ENCODE results near the gene PIK3C3.

The PIK3C3 gene

DNA sequence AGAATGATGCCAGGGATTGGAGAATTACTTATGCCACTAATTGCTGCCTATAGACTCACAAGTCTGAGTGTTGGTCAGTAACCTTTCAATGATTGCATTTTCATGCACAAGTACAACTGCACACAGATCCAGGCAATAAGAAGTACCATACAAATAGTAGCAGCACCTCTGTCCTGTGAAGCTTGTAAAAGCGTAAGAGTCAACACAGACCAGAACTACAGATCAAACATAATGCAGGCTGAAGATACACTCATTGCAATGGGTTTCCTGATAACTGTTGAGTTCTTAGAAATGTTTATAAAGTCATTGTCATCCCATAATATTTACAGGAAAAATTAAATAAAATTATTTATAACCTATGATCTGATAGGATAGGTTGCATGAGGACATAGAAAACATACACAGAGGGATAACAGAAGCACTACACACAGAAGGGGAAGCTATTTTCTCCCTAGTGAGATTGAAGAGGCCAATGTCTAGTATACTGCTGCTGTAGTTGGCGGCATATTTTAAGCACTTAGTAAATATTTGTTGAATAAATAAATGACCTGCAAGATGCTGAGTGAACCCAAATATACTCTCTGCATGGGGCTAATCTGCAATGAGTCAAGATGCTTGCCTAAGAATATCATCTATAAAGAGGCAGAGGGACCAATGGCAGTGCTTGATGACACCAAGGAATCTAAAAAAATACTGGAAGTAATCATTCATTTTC lies 5.7 kb upstream of the PIK3C3 start:
- H3F3A ChIP-seq (ENCODE audit: control insufficient read depth, insufficient read depth): no peaks in the 10 kb centered on the region
- H3K27me3 ChIP-seq (ENCODE audit: control insufficient read depth, low read length): peaks cover 16% of the 10 kb centered on the region
- H3K27ac ChIP-seq (ENCODE audit: low read depth, low read length): no peak overlapping the region
- H3K79me2 ChIP-seq (ENCODE audit: control insufficient read depth, low read length): no peaks in the 10 kb centered on the region
- no peak overlapping the region for H3K4me2 ChIP-seq (ENCODE audit: low read length)
- no peaks in the 10 kb centered on the region for H3K36me3 ChIP-seq (ENCODE audit: control insufficient read depth, low read length)
- H3K9me2 ChIP-seq (replicated peaks; ENCODE audit: control insufficient read depth, low read length): no peaks in the 10 kb centered on the region
- TF ChIP-seq, protein P1, sequence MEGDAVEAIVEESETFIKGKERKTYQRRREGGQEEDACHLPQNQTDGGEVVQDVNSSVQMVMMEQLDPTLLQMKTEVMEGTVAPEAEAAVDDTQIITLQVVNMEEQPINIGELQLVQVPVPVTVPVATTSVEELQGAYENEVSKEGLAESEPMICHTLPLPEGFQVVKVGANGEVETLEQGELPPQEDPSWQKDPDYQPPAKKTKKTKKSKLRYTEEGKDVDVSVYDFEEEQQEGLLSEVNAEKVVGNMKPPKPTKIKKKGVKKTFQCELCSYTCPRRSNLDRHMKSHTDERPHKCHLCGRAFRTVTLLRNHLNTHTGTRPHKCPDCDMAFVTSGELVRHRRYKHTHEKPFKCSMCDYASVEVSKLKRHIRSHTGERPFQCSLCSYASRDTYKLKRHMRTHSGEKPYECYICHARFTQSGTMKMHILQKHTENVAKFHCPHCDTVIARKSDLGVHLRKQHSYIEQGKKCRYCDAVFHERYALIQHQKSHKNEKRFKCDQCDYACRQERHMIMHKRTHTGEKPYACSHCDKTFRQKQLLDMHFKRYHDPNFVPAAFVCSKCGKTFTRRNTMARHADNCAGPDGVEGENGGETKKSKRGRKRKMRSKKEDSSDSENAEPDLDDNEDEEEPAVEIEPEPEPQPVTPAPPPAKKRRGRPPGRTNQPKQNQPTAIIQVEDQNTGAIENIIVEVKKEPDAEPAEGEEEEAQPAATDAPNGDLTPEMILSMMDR (IDR thresholded peaks at IDR 0.05; ENCODE audit: low read depth, low read length, poor library complexity, severe bottlenecking): no peak
- no peak for TF ChIP-seq EZH2phosphoT487 (IDR thresholded peaks at IDR 0.05; ENCODE audit: borderline replicate concordance, low read length)
- H3K4me1 ChIP-seq (ENCODE audit: control insufficient read depth, low read length): no peaks in the 10 kb centered on the region
- no peaks in the 10 kb centered on the region for H3K9me3 ChIP-seq (ENCODE audit: control insufficient read depth, insufficient read depth, low read length)
- H3K4me3 ChIP-seq (ENCODE audit: low read length): no peak overlapping the region
- H4K20me1 ChIP-seq (ENCODE audit: control insufficient read depth, insufficient read depth, low read depth, low read length): no peaks in the 10 kb centered on the region

DNA sequence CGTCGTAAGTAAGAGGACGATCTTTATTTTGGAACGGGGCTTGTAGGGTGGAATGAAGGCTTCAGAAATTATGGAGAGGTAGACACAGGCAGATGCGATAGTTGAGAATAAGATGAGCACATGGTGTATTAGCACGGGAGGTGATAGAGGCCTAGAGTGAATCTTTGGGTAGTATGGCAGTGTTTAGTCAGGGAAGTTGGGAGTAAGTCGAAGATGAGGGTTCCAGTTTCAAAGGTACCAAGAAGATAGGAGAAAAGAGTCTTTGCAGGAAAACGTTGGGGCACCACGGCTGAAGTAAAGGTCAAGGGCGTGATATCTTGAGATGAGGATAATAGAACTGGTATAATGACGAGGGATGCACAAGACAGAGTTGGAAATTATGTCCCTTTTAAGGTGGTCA lies 654 bp downstream of the PIK3C3 start:
- H3K27me3 ChIP-seq (ENCODE audit: control insufficient read depth, low read length): no peaks in the 10 kb centered on the region
- no peaks in the 10 kb centered on the region for H4K20me1 ChIP-seq (ENCODE audit: control insufficient read depth, insufficient read depth, low read depth, low read length)
- H3K36me3 ChIP-seq (ENCODE audit: control insufficient read depth, low read length): peaks cover 27% of the 10 kb centered on the region
- H3K79me2 ChIP-seq (ENCODE audit: control insufficient read depth, low read length): peaks cover 31% of the 10 kb centered on the region
- no peaks in the 10 kb centered on the region for H3K9me2 ChIP-seq (replicated peaks; ENCODE audit: control insufficient read depth, low read length)
- TF ChIP-seq, protein P1 (IDR thresholded peaks at IDR 0.05; ENCODE audit: low read depth, low read length, poor library complexity, severe bottlenecking): no peak
- TF ChIP-seq EZH2phosphoT487 (IDR thresholded peaks at IDR 0.05; ENCODE audit: borderline replicate concordance, low read length): no peak
- H3K27ac ChIP-seq (ENCODE audit: low read depth, low read length): no peak overlapping the region
- peak overlapping the region; percentile 99 for H3K4me3 ChIP-seq (ENCODE audit: low read length)
- H3K9me3 ChIP-seq (ENCODE audit: control insufficient read depth, insufficient read depth, low read length): no peaks in the 10 kb centered on the region
- peak overlapping the region; percentile 87 for H3K4me2 ChIP-seq (ENCODE audit: low read length)
- H3K4me1 ChIP-seq (ENCODE audit: control insufficient read depth, low read length): peaks cover 15% of the 10 kb centered on the region
- H3F3A ChIP-seq (ENCODE audit: control insufficient read depth, insufficient read depth): no peaks in the 10 kb centered on the region

DNA sequence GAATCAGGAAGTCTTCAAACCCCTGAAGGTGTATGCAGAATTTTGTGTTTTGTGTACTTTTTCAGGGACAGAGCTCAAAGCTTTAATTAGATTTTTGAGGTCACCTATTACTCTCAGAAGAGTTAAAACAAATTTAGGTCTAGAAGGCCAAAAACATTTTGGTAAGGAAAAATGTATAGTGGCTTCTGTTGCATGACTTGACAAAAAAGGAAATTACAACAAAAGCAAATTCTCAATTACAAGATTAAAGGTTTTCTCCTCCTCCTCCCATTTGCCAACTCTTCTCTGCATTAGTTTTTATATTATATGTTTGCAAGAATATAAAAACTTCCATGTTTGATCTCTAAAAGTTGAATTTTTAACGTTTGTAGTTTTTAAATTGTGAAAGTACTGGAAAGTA lies 4.0 kb downstream of the PIK3C3 start:
- no peaks in the 10 kb centered on the region for H3K27me3 ChIP-seq (ENCODE audit: control insufficient read depth, low read length)
- H3K79me2 ChIP-seq (ENCODE audit: control insufficient read depth, low read length): peaks cover 34% of the 10 kb centered on the region

More for the DNA sequence above, 4.0 kb downstream of the PIK3C3 start:
- peaks cover 15% of the 10 kb centered on the region for H3K4me1 ChIP-seq (ENCODE audit: control insufficient read depth, low read length)
- no peaks in the 10 kb centered on the region for H3K9me2 ChIP-seq (replicated peaks; ENCODE audit: control insufficient read depth, low read length)
- peaks cover 46% of the 10 kb centered on the region for H3K36me3 ChIP-seq (ENCODE audit: control insufficient read depth, low read length)
- H3K4me2 ChIP-seq (ENCODE audit: low read length): no peak overlapping the region
- H3K9me3 ChIP-seq (ENCODE audit: control insufficient read depth, insufficient read depth, low read length): no peaks in the 10 kb centered on the region
- H3K4me3 ChIP-seq (ENCODE audit: low read length): no peak overlapping the region
- H3F3A ChIP-seq (ENCODE audit: control insufficient read depth, insufficient read depth): no peaks in the 10 kb centered on the region
- H3K27ac ChIP-seq (ENCODE audit: low read depth, low read length): no peak overlapping the region
- H4K20me1 ChIP-seq (ENCODE audit: control insufficient read depth, insufficient read depth, low read depth, low read length): no peaks in the 10 kb centered on the region
- no peak for TF ChIP-seq EZH2phosphoT487 (IDR thresholded peaks at IDR 0.05; ENCODE audit: borderline replicate concordance, low read length)
- TF ChIP-seq, protein P1 (IDR thresholded peaks at IDR 0.05; ENCODE audit: low read depth, low read length, poor library complexity, severe bottlenecking): no peak
